Measurements from ENCODE around the gene IL21R.

- TF ChIP-seq POLR2AphosphoS2 (IDR thresholded peaks at IDR 0.05; ENCODE audit: low read length) (no peak), EHMT2 (IDR thresholded peaks at IDR 0.05) (no peak), RBM22 (IDR thresholded peaks at IDR 0.05; ENCODE audit: low read depth, low read length, poor library complexity, severe bottlenecking) (no peak), RCOR1 (IDR thresholded peaks at IDR 0.05; ENCODE audit: borderline replicate concordance in 1 of 2, low read depth in 2 of 2, low read length in 2 of 2) (no peak), BCL6 (CRISPR knock-in tag; IDR thresholded peaks at IDR 0.05) (no peak), NCOA1 (IDR thresholded peaks at IDR 0.05; ENCODE audit: low read depth) (no peak), ZNF785 (CRISPR knock-in tag; IDR thresholded peaks at IDR 0.05) (no peak), SOX6 (IDR thresholded peaks at IDR 0.05) (no peak), CBX5 (IDR thresholded peaks at IDR 0.05; ENCODE audit: borderline replicate concordance, low read depth) (no peak)
- TF ChIP-seq, protein P1, sequence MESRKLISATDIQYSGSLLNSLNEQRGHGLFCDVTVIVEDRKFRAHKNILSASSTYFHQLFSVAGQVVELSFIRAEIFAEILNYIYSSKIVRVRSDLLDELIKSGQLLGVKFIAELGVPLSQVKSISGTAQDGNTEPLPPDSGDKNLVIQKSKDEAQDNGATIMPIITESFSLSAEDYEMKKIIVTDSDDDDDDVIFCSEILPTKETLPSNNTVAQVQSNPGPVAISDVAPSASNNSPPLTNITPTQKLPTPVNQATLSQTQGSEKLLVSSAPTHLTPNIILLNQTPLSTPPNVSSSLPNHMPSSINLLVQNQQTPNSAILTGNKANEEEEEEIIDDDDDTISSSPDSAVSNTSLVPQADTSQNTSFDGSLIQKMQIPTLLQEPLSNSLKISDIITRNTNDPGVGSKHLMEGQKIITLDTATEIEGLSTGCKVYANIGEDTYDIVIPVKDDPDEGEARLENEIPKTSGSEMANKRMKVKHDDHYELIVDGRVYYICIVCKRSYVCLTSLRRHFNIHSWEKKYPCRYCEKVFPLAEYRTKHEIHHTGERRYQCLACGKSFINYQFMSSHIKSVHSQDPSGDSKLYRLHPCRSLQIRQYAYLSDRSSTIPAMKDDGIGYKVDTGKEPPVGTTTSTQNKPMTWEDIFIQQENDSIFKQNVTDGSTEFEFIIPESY (CRISPR knock-in tag; IDR thresholded peaks at IDR 0.05): no peak
Measured at GRCh38 chr16:27384425-27384824, 17.5 kb upstream of the IL21R start.
